Gastroesophageal sphincter (tissue), 3 donors: ENCODE data around the gene SERPINI2.

ENCODE experiments used
- CTCF ChIP-seq, 4 experiments: fragments of 200-600 bp in 2 of 4; fragments of 450-650 bp in 2 of 4; sonication (generic) in 1 of 4; IDR thresholded peaks; one replicate each; pipeline ENCODE4 v1.5.1; 2017 to 2019; ENCODE audit warnings: antibody characterized with exemption in 4 of 4, mild to moderate bottlenecking in 2 of 4, moderate library complexity in 2 of 4
- EP300 ChIP-seq: sonication (generic); formaldehyde crosslinking; IDR thresholded peaks from one replicate; pipeline ENCODE4 v1.6.1; 2017; ENCODE audit warnings: antibody characterized with exemption, mild to moderate bottlenecking
- POLR2AphosphoS5 ChIP-seq: sonication (generic); formaldehyde crosslinking; IDR thresholded peaks from one replicate; pipeline ENCODE4 v1.6.1; 2017; ENCODE audit warnings: antibody characterized with exemption

GRCh38 chr3:167507954-167508353, 34.1 kb upstream of the SERPINI2 start:
- TF ChIP-seq CTCF (IDR thresholded peaks at IDR 0.05), result no peak
- TF ChIP-seq EP300, result no peak
- no peak for TF ChIP-seq POLR2AphosphoS5
